IMR-90 (cell line): ENCODE data around the gene PRR5L. TPM values are rescaled to one million over a fixed set of nuclear protein-coding genes. Genes with fewer than 3 reads are reported as not detected.

Experiments
- ATAC-seq: fragments of 200-7000 bp; cut with Tn5 transposase; 2 replicates; pipeline ENCODE4 v1.9.1; 2020; ENCODE audit warnings: low read depth, mild to moderate bottlenecking, moderate library complexity
- BruUV-seq: library from RNA; stranded (reverse); fragments of 400-500 nt; replicated peaks from 2 replicates; lab custom pipeline; 2021; lab: Mats Ljungman, UMichigan
- CTCF ChIA-PET: fragments of 300-600 bp; formaldehyde crosslinking; extraction: SDS; loops from one replicate; lab custom pipeline; 2021; ENCODE audit warnings: antibody characterized with exemption; lab: Yijun Ruan, JAX
- POLR2A ChIA-PET: fragments of 300-600 bp; sonication (Branson Sonifier 250); formaldehyde crosslinking; loops from one replicate; lab custom pipeline; 2022; ENCODE audit warnings: antibody characterized with exemption; ENCODE audit not compliant: unreplicated experiment; lab: Charles Lee
- DNase-seq: peaks from one replicate; pipeline ENCODE4 v3.0.0; 2013
- H2AFZ ChIP-seq: replicated peaks from 2 replicates; pipeline ENCODE3; 2013; ENCODE audit warnings: low read length, mild to moderate bottlenecking; ENCODE audit not compliant: poor library complexity
- H2AK5ac ChIP-seq: 2 replicates; pipeline ENCODE4 v1.6.1; 2013; ENCODE audit warnings: low read depth, low read length, inconsistent platforms
- H2AK9ac ChIP-seq: replicated peaks from 2 replicates; pipeline ENCODE3; 2013; ENCODE audit warnings: mild to moderate bottlenecking, low read depth, low read length, moderate library complexity; ENCODE audit not compliant: poor library complexity
- H2BK120ac ChIP-seq: 2 replicates; pipeline ENCODE4 v1.6.1; 2013; ENCODE audit warnings: low read depth, low read length, inconsistent platforms
- H2BK15ac ChIP-seq: 3 replicates; pipeline ENCODE4 v1.6.1; 2013; ENCODE audit warnings: low read depth, low read length, inconsistent platforms
- H2BK20ac ChIP-seq: 2 replicates; pipeline ENCODE4 v1.6.1; 2013; ENCODE audit warnings: low read depth, mild to moderate bottlenecking, inconsistent platforms, low read length, moderate library complexity
- H2BK5ac ChIP-seq: 2 replicates; pipeline ENCODE4 v1.6.1; 2013; ENCODE audit warnings: mild to moderate bottlenecking, low read depth, low read length, inconsistent platforms; ENCODE audit not compliant: poor library complexity, severe bottlenecking
- H3K14ac ChIP-seq: replicated peaks from 2 replicates; pipeline ENCODE4 v1.6.1; 2013; ENCODE audit warnings: low read depth, low read length, inconsistent platforms
- H3K18ac ChIP-seq: 2 replicates; pipeline ENCODE4 v1.6.1; 2013; ENCODE audit warnings: low read depth, low read length, control low read depth
- H3K23ac ChIP-seq: 2 replicates; pipeline ENCODE4 v1.6.1; 2013; ENCODE audit warnings: low read depth, low read length, inconsistent platforms
- H3K27ac ChIP-seq: 2 replicates; pipeline ENCODE4 v1.5.1; 2013; ENCODE audit warnings: mild to moderate bottlenecking, control low read depth, low read length; ENCODE audit not compliant: insufficient read depth
- H3K27me3 ChIP-seq: 2 replicates; pipeline ENCODE4 v1.6.1; 2013; ENCODE audit warnings: low read length; ENCODE audit not compliant: control insufficient read depth, insufficient read depth
- H3K36me3 ChIP-seq: 2 replicates; pipeline ENCODE4 v1.6.1; 2013; ENCODE audit warnings: low read length, mixed read lengths; ENCODE audit not compliant: control insufficient read depth, insufficient read depth
- H3K4ac ChIP-seq: 2 replicates; pipeline ENCODE4 v1.6.1; 2013; ENCODE audit warnings: low read depth, low read length, inconsistent platforms
- H3K4me1 ChIP-seq: 2 replicates; pipeline ENCODE4 v1.6.1; 2013; ENCODE audit warnings: low read length, mixed read lengths; ENCODE audit not compliant: control insufficient read depth, insufficient read depth
- H3K4me2 ChIP-seq: 2 replicates; pipeline ENCODE4 v1.6.1; 2013; ENCODE audit warnings: low read depth, mild to moderate bottlenecking, control low read depth, low read length, moderate library complexity
- H3K4me3 ChIP-seq: 2 replicates; pipeline ENCODE4 v1.5.1; 2013; ENCODE audit warnings: low read depth, mild to moderate bottlenecking, control low read depth, low read length, moderate library complexity; ENCODE audit not compliant: insufficient read depth
- H3K56ac ChIP-seq: 2 replicates; pipeline ENCODE4 v1.6.1; 2013; ENCODE audit warnings: low read length, inconsistent platforms; ENCODE audit not compliant: insufficient read depth; ENCODE audit errors: extremely low read depth
- H3K79me1 ChIP-seq, 2 experiments: 2 replicates each; pipeline ENCODE4 v1.6.1; 2013; ENCODE audit warnings: low read length in 2 of 2, inconsistent platforms in 1 of 2, low read depth in 1 of 2
- H3K9ac ChIP-seq: 2 replicates; pipeline ENCODE4 v1.6.1; 2013; ENCODE audit warnings: low read depth, low read length, control low read depth
- H3K9me1 ChIP-seq: 2 replicates; pipeline ENCODE4 v1.6.1; 2013; ENCODE audit warnings: low read length, inconsistent platforms; ENCODE audit not compliant: insufficient read depth
- H3K9me3 ChIP-seq: 2 replicates; pipeline ENCODE4 v1.6.1; 2013; ENCODE audit warnings: low read length; ENCODE audit not compliant: control insufficient read depth, insufficient read depth
- H4K20me1 ChIP-seq: 2 replicates; pipeline ENCODE4 v1.6.1; 2013; ENCODE audit warnings: low read length, inconsistent platforms; ENCODE audit not compliant: insufficient read depth
- H4K5ac ChIP-seq: 2 replicates; pipeline ENCODE4 v1.6.1; 2013; ENCODE audit warnings: mild to moderate bottlenecking, low read depth, low read length, control low read depth
- H4K8ac ChIP-seq, 2 experiments: 2 replicates each; pipeline ENCODE4 v1.6.1; 2013; ENCODE audit warnings: low read depth in 2 of 2, low read length in 2 of 2, control low read depth in 1 of 2, inconsistent platforms in 1 of 2
- H4K91ac ChIP-seq: 2 replicates; pipeline ENCODE4 v1.6.1; 2013; ENCODE audit warnings: low read depth, low read length, inconsistent platforms; ENCODE audit not compliant: insufficient read depth
- FOS ChIP-seq: fragments of 150-350 bp; IDR thresholded peaks from 2 replicates; pipeline ENCODE4 v1.6.1; 2016; ENCODE audit warnings: low read depth, low read length
- RAD21 ChIP-seq: IDR thresholded peaks from 2 replicates; pipeline ENCODE4 v1.6.1; 2012; ENCODE audit warnings: low read length, improper control_type of control experiment
- WGBS, 2 experiments: methylation state at CpG; one replicate each; pipeline versions ENCODE4 v1.1.5 to v1.1.7; 2013; ENCODE audit warnings: missing lambda C conversion rate in 2 of 2; ENCODE audit not compliant: insufficient read length in 1 of 2; ENCODE audit errors: extremely low coverage in 2 of 2; 5-methylcytosine and 5-hydroxymethylcytosine counted together
- dilution Hi-C: fragments of 300-500 bp; cut with HindIII; formaldehyde crosslinking; loops from one replicate; pipeline ENCODE4 v1.14.3; 2018; ENCODE audit warnings: low sequenced_read_pairs; ENCODE audit not compliant: unreplicated experiment
- in situ Hi-C: fragments of 300-500 bp; cut with MboI; formaldehyde crosslinking; loops from 3 replicates; pipeline ENCODE4 v1.14.3; 2019; ENCODE audit warnings: low sequenced_read_pairs, inconsistent platforms, mixed read lengths
- intact Hi-C: fragments of 100-400 bp; cut with micrococcal nuclease; formaldehyde crosslinking; loops from 2 replicates; pipeline ENCODE4 v1.10.0; 2022
- polyA plus RNA-seq, 3 experiments: library from polyadenylated mRNA; depleted of rRNA; stranded (reverse); fragments of >200 nt; gene quantifications; 2 replicates each; pipeline ENCODE4 v1.2.3, GENCODE V29; 2012; ENCODE audit warnings: low replicate concordance in 1 of 3
- total RNA-seq: library from RNA; depleted of rRNA; stranded (reverse); fragments of >200 nt; gene quantifications from 2 replicates; pipeline ENCODE4 v1.2.3, GENCODE V29; 2012

The PRR5L gene
- total and polyA plus RNA-seq, 2 of the 4 experiments (the other 2 are of a cell fraction), result 2.9 to 3.6 TPM

GRCh38 chr11:36469881-36470802 is 174.1 kb downstream of the PRR5L start:
- H3K56ac ChIP-seq, result no peak overlapping the region
- H4K20me1 ChIP-seq, result no peaks in the 10 kb centered on the region
- peaks cover 7% of the 10 kb centered on the region for H3K4me1 ChIP-seq
- H4K91ac ChIP-seq, result peak overlapping the region; percentile 31; the same call in 1 of the 2 replicates
- ATAC-seq (peak; percentile 62), DNase-seq (peak; percentile 74)
- H3K36me3 ChIP-seq, result no peaks in the 10 kb centered on the region
- WGBS, 2 experiments, result no CpG with 5 or more reads among the region's 5 CpGs
- peak overlapping the region; percentile 60; the same call in 1 of the 2 replicates for H2BK20ac ChIP-seq
- no peak overlapping the region for H3K9ac ChIP-seq
- intact Hi-C loops, result loop anchor here (10.0 kb wide), 1 partner anchor 425 kb away; no protein-coding TSS in a partner anchor
- ChIA-PET CTCF (interaction anchor here (3.2 kb wide), 1 partner anchor 8 kb away, joined by 17 read pairs; no protein-coding TSS in a partner anchor), POLR2A (no interaction called here)
- H3K27ac ChIP-seq, result no peak overlapping the region
- no TSS peak for BruUV-seq
- H3K79me1 ChIP-seq, result no peaks in the 10 kb centered on the region; a peak in 1 of 4 replicates
- no peak overlapping the region for H2AK9ac ChIP-seq
- H4K8ac ChIP-seq, result peak overlapping the region in 1 of 2 experiments; percentile 20; a peak in 1 of 4 replicates
- H2BK15ac ChIP-seq, result peak overlapping the region; percentile 24; the same call in 1 of the 3 replicates
- H2AFZ ChIP-seq, result no peak overlapping the region
- H3K23ac ChIP-seq, result 0 out of 2 replicates have a peak overlapping the region, but pooled peaks have one; percentile 36
- H2AK5ac ChIP-seq, result 0 out of 2 replicates have a peak overlapping the region, but pooled peaks have one; percentile 5
- H2BK120ac ChIP-seq, result peak overlapping the region; percentile 70
- peak overlapping the region; percentile 63 for H3K4ac ChIP-seq
- H3K18ac ChIP-seq, result peak overlapping the region; percentile 49; the same call in 1 of the 2 replicates
- TF ChIP-seq RAD21 (peak; percentile 4; the same call in 1 of the 2 replicates), FOS (no peak)
- no peaks in the 10 kb centered on the region for H3K9me3 ChIP-seq
- in situ Hi-C loops, result loop anchor here (5.0 to 25.0 kb wide), 3 partner anchors 93 to 858 kb away; partner anchors contain the start of gene FJX1
- H3K4me2 ChIP-seq, result peak overlapping the region; percentile 64; the same call in 1 of the 2 replicates
- H4K5ac ChIP-seq, result peak overlapping the region; percentile 32; the same call in 1 of the 2 replicates
- H3K4me3 ChIP-seq, result no peak overlapping the region
- H2BK5ac ChIP-seq, result peak overlapping the region; percentile 31
- H3K14ac ChIP-seq, result no peak overlapping the region; the same call in 1 of the 2 replicates
- H3K27me3 ChIP-seq, result no peaks in the 10 kb centered on the region
- H3K9me1 ChIP-seq, result peaks cover 8% of the 10 kb centered on the region
- dilution Hi-C loops, result no loop called here
